GM23248 (cell line): ENCODE measurements around the gene GEMIN2. TPM values are rescaled to one million over a fixed set of nuclear protein-coding genes. Genes with fewer than 3 reads are reported as not detected.

Experiments used
- DNase-seq: peaks from one replicate; pipeline ENCODE4 v3.0.0-alpha.2; 2015
- H2AFZ ChIP-seq: fragments of 200-600 bp; sonication (generic); 2 replicates; pipeline ENCODE4 v1.6.1; 2016; ENCODE audit warnings: antibody characterized with exemption
- H3F3A ChIP-seq: fragments of 200-600 bp; sonication (generic); 2 replicates; pipeline ENCODE4 v1.6.1; 2016; ENCODE audit warnings: mild to moderate bottlenecking, antibody characterized with exemption, mixed run types; ENCODE audit not compliant: insufficient read depth
- H3K27ac ChIP-seq: fragments of 200-600 bp; sonication (generic); 2 replicates; pipeline ENCODE4 v1.5.1; 2016; ENCODE audit warnings: mild to moderate bottlenecking
- H3K27me3 ChIP-seq: fragments of 200-600 bp; sonication (generic); replicated peaks from 2 replicates; pipeline ENCODE4 v1.6.1; 2016; ENCODE audit warnings: mild to moderate bottlenecking; ENCODE audit not compliant: insufficient read depth
- H3K36me3 ChIP-seq: fragments of 200-600 bp; sonication (generic); 2 replicates; pipeline ENCODE4 v1.6.1; 2016; ENCODE audit warnings: low read depth, mild to moderate bottlenecking
- H3K4me1 ChIP-seq: fragments of 200-600 bp; sonication (generic); 2 replicates; pipeline ENCODE4 v1.6.1; 2016; ENCODE audit warnings: mild to moderate bottlenecking; ENCODE audit not compliant: insufficient read depth
- H3K4me2 ChIP-seq: fragments of 200-600 bp; sonication (generic); one replicate; pipeline ENCODE4 v1.6.1; 2016; ENCODE audit warnings: mild to moderate bottlenecking; ENCODE audit not compliant: unreplicated experiment
- H3K4me3 ChIP-seq: fragments of 200-600 bp; sonication (generic); 2 replicates; pipeline ENCODE4 v1.5.1; 2016; ENCODE audit warnings: mild to moderate bottlenecking
- H3K79me2 ChIP-seq: fragments of 200-600 bp; sonication (generic); 2 replicates; pipeline ENCODE4 v1.6.1; 2016; ENCODE audit warnings: mild to moderate bottlenecking; ENCODE audit not compliant: insufficient read depth
- H3K9ac ChIP-seq: fragments of 200-600 bp; sonication (generic); 2 replicates; pipeline ENCODE4 v1.6.1; 2016; ENCODE audit warnings: mild to moderate bottlenecking
- H3K9me2 ChIP-seq: fragments of 200-600 bp; sonication (generic); 2 replicates; pipeline ENCODE4 v1.6.1; 2016; ENCODE audit warnings: mixed run types, mild to moderate bottlenecking, moderate library complexity; ENCODE audit not compliant: insufficient read depth
- H3K9me3 ChIP-seq: fragments of 200-600 bp; sonication (generic); one replicate; pipeline ENCODE4 v1.6.1; 2017; ENCODE audit warnings: low read depth
- H4K20me1 ChIP-seq: fragments of 200-600 bp; sonication (generic); 2 replicates; pipeline ENCODE4 v1.6.0; 2016; ENCODE audit not compliant: insufficient read depth
- EZH2 ChIP-seq: fragments of 200-600 bp; sonication (generic); IDR thresholded peaks from 2 replicates; pipeline ENCODE4 v1.6.1; 2018; ENCODE audit warnings: antibody characterized with exemption, mild to moderate bottlenecking; ENCODE audit not compliant: insufficient read depth, poor library complexity, severe bottlenecking
- EZH2phosphoT487 ChIP-seq: fragments of 200-600 bp; sonication (generic); IDR thresholded peaks from 2 replicates; pipeline ENCODE4 v1.6.1; 2018; ENCODE audit warnings: antibody characterized with exemption, moderate library complexity, mild to moderate bottlenecking, low read depth; ENCODE audit not compliant: insufficient read depth
- WGBS, 2 experiments: methylation state at CpG; one replicate each; pipeline ENCODE4 v1.1.6; 2015 to 2017; ENCODE audit warnings: low lambda C conversion rate in 2 of 2, low coverage in 1 of 2; ENCODE audit errors: missing lambda C conversion rate in 2 of 2; 5-methylcytosine and 5-hydroxymethylcytosine counted together
- in situ Hi-C: fragments of 300-500 bp; cut with MboI; formaldehyde crosslinking; loops from 2 replicates; pipeline ENCODE4 v1.15.0; 2020
- polyA plus RNA-seq: library from polyadenylated mRNA; unstranded; fragments of >200 nt; fragmentation: Nextera tagmentation; extraction: Ambion mirVana; gene quantifications from 2 replicates; pipeline ENCODE4 v1.2.1, GENCODE V29; 2016
- total RNA-seq: library from RNA; depleted of rRNA; stranded (reverse); fragments of >200 nt; shearing (Covaris generic); gene quantifications from 2 replicates; pipeline ENCODE4 v1.2.3, GENCODE V29; 2014

The GEMIN2 gene
- total and polyA plus RNA-seq, 2 experiments from 2014 or later: 16.4 to 25.5 TPM

- TF ChIP-seq EZH2 (no peak), EZH2phosphoT487 (no peak)
- Histone ChIP-seq H3K9me3 (no peaks in the 10 kb centered on the region), H3F3A (peaks cover 58% of the 10 kb centered on the region), H4K20me1 (peaks cover 12% of the 10 kb centered on the region; the same call in 1 of the 2 replicates), H3K4me2 (peak overlapping the region; percentile 97), H3K27ac (peak overlapping the region; percentile 79), H3K4me3 (peak overlapping the region; percentile 98), H2AFZ (peak overlapping the region; percentile 64), H3K27me3 (no peaks in the 10 kb centered on the region), H3K36me3 (peaks cover 49% of the 10 kb centered on the region), H3K79me2 (peaks cover 56% of the 10 kb centered on the region), H3K4me1 (peaks cover 17% of the 10 kb centered on the region), H3K9me2 (no peaks in the 10 kb centered on the region), H3K9ac (peak overlapping the region; percentile 98)
- 2% methylated on average over 28 to 35 of the region's 36 CpGs for WGBS, 2 experiments
- peak; percentile 59 for DNase-seq
- in situ Hi-C loops: no loop called here
Observed at GRCh38 chr14:39175445-39176262, 61.5 kb downstream of the GEMIN2 start.

- peaks cover 11% of the 10 kb centered on the region for H3K4me1 ChIP-seq
- H3K9ac ChIP-seq: peak overlapping the region; percentile 98
- TF ChIP-seq EZH2phosphoT487 (no peak), EZH2 (no peak)
- peaks cover 12% of the 10 kb centered on the region; the same call in 1 of the 2 replicates for H4K20me1 ChIP-seq
- DNase-seq: no peak
- peaks cover 58% of the 10 kb centered on the region for H3F3A ChIP-seq
- H3K9me2 ChIP-seq: no peaks in the 10 kb centered on the region
- H3K79me2 ChIP-seq: peaks cover 65% of the 10 kb centered on the region
- H2AFZ ChIP-seq: no peak overlapping the region
- H3K4me3 ChIP-seq: peak overlapping the region; percentile 98
- peaks cover 57% of the 10 kb centered on the region for H3K36me3 ChIP-seq
- H3K9me3 ChIP-seq: no peaks in the 10 kb centered on the region
- in situ Hi-C loops: no loop called here
- H3K27me3 ChIP-seq: no peaks in the 10 kb centered on the region
- peak overlapping the region; percentile 79 for H3K27ac ChIP-seq
- WGBS, 2 experiments: 62 to 64% methylated on average over 5 of the region's 5 CpGs
- peak overlapping the region; percentile 97 for H3K4me2 ChIP-seq
Observed at GRCh38 chr14:39176263-39177167, 62.4 kb downstream of the GEMIN2 start.

- peaks cover 69% of the 10 kb centered on the region for H3K79me2 ChIP-seq
- TF ChIP-seq EZH2 (no peak), EZH2phosphoT487 (no peak)
- in situ Hi-C loops: no loop called here
- H3K27ac ChIP-seq: no peak overlapping the region
- peaks cover 64% of the 10 kb centered on the region for H3K36me3 ChIP-seq
- H3K4me3 ChIP-seq: peak overlapping the region; percentile 98; the same call in 1 of the 2 replicates
- peaks cover 60% of the 10 kb centered on the region for H3F3A ChIP-seq
- H3K9me3 ChIP-seq: no peaks in the 10 kb centered on the region
- no peak overlapping the region for H2AFZ ChIP-seq
- H3K27me3 ChIP-seq: no peaks in the 10 kb centered on the region
- H3K4me1 ChIP-seq: peaks cover 11% of the 10 kb centered on the region
- H3K4me2 ChIP-seq: peak overlapping the region; percentile 97
- DNase-seq: no peak
- WGBS, 2 experiments: 88 to 89% methylated on average over 9 of the region's 9 CpGs
- peak overlapping the region; percentile 98 for H3K9ac ChIP-seq
- no peaks in the 10 kb centered on the region for H3K9me2 ChIP-seq
- peaks cover 12% of the 10 kb centered on the region; the same call in 1 of the 2 replicates for H4K20me1 ChIP-seq
Observed at GRCh38 chr14:39177168-39177545, 63.0 kb downstream of the GEMIN2 start.

- H3K36me3 ChIP-seq: peaks cover 83% of the 10 kb centered on the region
- H3K4me1 ChIP-seq: peaks cover 11% of the 10 kb centered on the region
- peaks cover 77% of the 10 kb centered on the region for H3F3A ChIP-seq
- in situ Hi-C loops: no loop called here
- no peak for TF ChIP-seq EZH2
- no peak for TF ChIP-seq EZH2phosphoT487
- peaks cover 79% of the 10 kb centered on the region for H3K79me2 ChIP-seq
- no peak overlapping the region for H3K9ac ChIP-seq
- no peaks in the 10 kb centered on the region for H3K9me3 ChIP-seq
- H2AFZ ChIP-seq: no peak overlapping the region
- H3K4me2 ChIP-seq: no peak overlapping the region
- peaks cover 12% of the 10 kb centered on the region; the same call in 1 of the 2 replicates for H4K20me1 ChIP-seq
- no peak for DNase-seq
- 98 to 99% methylated on average over 6 of the region's 6 CpGs for WGBS, 2 experiments
- H3K27ac ChIP-seq: no peak overlapping the region
- no peaks in the 10 kb centered on the region for H3K9me2 ChIP-seq
- no peak overlapping the region for H3K4me3 ChIP-seq
- no peaks in the 10 kb centered on the region for H3K27me3 ChIP-seq
Observed at GRCh38 chr14:39179042-39179441, 64.9 kb downstream of the GEMIN2 start.
